Fibroblast of villous mesenchyme (primary cell): ENCODE results near the gene TKFC. TPM values are rescaled to one million over a fixed set of nuclear protein-coding genes. Genes with fewer than 3 reads are reported as not detected.
A peak's percentile ranks its signal among the peaks of the same experiment; 100 is the strongest.

Experiments used
- DNase-seq: peaks from one replicate; pipeline ENCODE4 v3.0.0-alpha.2; 2010; ENCODE audit warnings: low read depth
- H3K4me3 ChIP-seq: 2 replicates; pipeline ENCODE4 v1.5.1; 2011; ENCODE audit warnings: low read depth, mild to moderate bottlenecking, low read length
- CTCF ChIP-seq: IDR thresholded peaks from 2 replicates; pipeline ENCODE4 v1.5.1; 2012; ENCODE audit warnings: low read depth, mild to moderate bottlenecking, low read length; ENCODE audit not compliant: insufficient read depth
- total RNA-seq: library from RNA; depleted of rRNA; stranded (reverse); fragments of >200 nt; gene quantifications from 2 replicates; pipeline ENCODE4 v1.2.3, GENCODE V29; 2012

TKFC gene
- total RNA-seq, 1 donor = 23.7 TPM

GRCh38 chr11:61310749-61311148 lies 22.3 kb upstream of the TKFC start:
- DNase-seq = no peak
- no peak overlapping the region for H3K4me3 ChIP-seq
- TF ChIP-seq CTCF = no peak

- TF ChIP-seq CTCF = no peak
- DNase-seq = no peak
- H3K4me3 ChIP-seq = no peak overlapping the region
These were observed 17.8 kb upstream of the TKFC start for GRCh38 chr11:61315260-61315659.

GRCh38 chr11:61325649-61326414 lies 7.2 kb upstream of the TKFC start:
- H3K4me3 ChIP-seq = no peak overlapping the region
- TF ChIP-seq CTCF = no peak

GRCh38 chr11:61327669-61328071 lies 5.4 kb upstream of the TKFC start:
- peak; percentile 23 for DNase-seq
- no peak overlapping the region for H3K4me3 ChIP-seq
- TF ChIP-seq CTCF = no peak

More at GRCh38 chr11:61325649-61326414, 7.2 kb upstream of the TKFC start:
- no peak for DNase-seq

- no peak for TF ChIP-seq CTCF
- DNase-seq = no peak
- no peak overlapping the region for H3K4me3 ChIP-seq
These were observed 4.7 kb upstream of the TKFC start for GRCh38 chr11:61328351-61328750.

- no peak for DNase-seq
- no peak overlapping the region for H3K4me3 ChIP-seq
These were observed 3.2 kb upstream of the TKFC start for GRCh38 chr11:61329871-61330270.

More at GRCh38 chr11:61329871-61330270, 3.2 kb upstream of the TKFC start:
- no peak for TF ChIP-seq CTCF
